Measurements from ENCODE around the gene ADGRV1.
A peak's percentile ranks its signal among the peaks of the same experiment; 100 is the strongest.

Gene ADGRV1

DNA sequence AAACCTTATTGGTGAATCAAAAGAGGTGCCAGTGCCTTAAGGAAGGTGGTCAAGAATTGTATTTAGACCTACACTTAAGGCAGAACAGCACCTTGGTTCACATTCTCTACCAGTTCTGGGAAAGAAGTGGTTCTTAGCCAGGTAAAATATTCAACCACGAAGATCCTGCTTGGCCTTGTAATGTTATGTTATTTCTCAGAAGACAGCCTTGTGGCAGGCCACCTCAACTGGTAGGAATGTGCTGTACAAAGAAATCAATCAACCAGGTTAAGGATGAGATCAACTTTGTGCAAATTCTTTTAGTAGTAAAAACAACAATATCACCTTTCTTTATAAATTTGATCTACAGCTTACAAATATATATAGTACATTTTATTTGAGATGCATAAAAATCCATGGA lies 577.7 kb downstream of the ADGRV1 start:
- no peak for DNase-seq (ENCODE audit: low read depth)

DNA sequence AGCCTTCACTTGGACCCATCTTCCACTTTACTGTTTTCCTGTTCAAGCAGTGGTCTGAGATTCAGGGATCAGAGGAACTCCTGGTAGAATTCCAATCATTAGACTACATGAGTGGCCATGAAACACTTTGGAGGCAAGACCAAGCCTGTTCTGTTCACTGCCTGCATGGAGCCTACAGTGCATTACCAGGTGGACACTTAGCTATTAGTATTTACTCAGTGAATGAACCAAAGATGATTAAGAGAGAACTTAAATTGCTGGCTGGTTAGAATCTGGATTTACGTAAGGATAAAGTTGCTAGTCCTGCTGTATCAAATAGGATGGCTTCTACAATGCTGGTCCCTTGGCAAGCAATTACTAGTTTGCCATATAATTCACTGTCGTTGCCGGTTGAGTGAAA lies 579.0 kb downstream of the ADGRV1 start:
- no peak for DNase-seq (ENCODE audit: low read depth)

DNA sequence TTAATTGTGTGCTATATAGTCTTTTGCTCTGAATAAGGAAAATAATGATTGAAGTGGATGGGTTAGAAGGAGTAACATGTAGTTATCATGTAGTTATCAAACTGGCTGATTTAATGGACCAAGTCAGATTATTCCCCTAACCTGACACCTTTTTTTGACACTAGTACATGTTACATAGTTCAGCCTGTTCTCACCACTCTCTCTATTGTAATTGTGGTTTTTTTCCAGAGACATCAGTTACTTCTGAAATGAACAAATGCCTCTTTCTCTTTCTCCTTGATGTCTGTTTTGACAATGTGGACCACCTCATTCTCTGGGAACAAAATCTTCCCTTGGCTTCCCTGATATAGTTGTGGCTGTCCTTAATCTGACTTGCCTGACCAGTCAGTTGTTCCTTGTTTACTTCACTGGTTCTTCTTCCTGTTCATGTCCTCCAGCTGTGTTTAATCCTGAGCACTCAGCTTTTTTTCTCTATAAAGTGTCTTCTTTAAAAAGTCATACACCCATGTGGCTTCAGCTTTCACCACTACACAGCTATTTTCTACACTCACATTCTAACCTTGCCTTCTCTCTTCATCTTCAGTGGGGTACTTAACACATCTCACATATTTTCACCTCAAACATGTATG lies 581.1 kb downstream of the ADGRV1 start:
- no peak for DNase-seq (ENCODE audit: low read depth)

DNA sequence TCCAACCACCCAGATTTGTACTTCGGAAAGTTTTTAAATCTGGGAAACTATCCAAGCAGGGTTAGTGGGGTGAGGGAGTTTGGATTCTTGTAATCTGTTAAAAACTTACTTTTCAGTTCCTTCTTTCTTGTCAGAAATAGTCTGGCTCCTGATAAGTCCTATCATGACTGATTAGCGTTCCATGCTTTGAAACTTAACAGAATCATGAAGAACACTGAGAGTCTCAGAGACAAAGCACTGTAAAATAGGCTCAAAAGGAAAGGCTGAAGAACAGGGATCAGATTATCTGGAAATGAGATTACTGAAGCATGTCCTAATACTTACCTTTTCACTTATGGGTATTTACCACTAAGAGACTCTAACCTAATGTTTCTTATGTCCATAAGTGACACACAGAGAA lies 582.1 kb downstream of the ADGRV1 start:
- no peak for DNase-seq (ENCODE audit: low read depth)

- no peak for DNase-seq (ENCODE audit: low read depth)
These were observed 583.0 kb downstream of the ADGRV1 start for GRCh38 chr5:91141642-91142041.

- DNase-seq (ENCODE audit: low read depth), result no peak
These were observed 583.8 kb downstream of the ADGRV1 start for GRCh38 chr5:91142386-91142785.

DNA sequence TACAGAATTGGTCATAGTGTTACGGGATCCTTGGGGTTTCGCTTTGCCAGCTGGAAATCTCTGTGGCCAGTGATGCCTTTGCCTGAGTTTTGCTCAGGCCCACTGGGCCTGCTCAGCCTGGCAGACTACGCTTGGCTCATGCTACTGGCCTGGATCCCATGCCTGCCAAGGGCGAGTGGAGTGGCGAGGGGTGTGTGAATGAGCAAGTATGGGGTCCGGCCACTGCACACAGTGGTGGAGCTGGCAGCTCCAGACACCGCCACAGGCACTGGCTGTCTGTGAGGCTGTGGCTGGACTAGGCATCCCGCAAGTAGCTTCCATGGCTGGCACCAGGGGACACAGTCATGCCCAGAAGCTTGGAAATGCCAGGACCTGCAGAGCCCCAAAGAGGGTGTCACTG lies 584.2 kb downstream of the ADGRV1 start:
- DNase-seq (ENCODE audit: low read depth), result no peak

DNA sequence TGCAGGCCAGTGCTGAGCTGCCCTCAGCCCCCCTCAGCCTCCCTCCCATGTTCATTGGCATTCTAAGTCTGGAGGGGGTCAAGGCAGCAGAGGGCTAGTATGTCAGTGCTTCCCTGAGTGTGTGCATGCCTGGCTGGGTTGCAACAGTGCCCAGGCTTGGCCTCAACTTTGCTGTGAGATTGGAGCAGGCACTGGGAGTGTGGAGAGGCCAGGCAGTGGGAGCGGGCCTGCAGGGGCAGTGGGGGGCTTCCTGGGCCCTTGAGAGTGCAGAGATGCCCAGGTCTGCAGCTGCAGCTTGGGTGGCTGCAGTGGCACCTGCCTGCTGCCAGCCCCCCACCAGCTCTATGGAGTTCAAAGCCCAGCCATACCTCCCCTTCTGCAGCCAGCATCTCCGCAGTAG lies 585.2 kb downstream of the ADGRV1 start:
- DNase-seq (ENCODE audit: low read depth), result no peak

DNA sequence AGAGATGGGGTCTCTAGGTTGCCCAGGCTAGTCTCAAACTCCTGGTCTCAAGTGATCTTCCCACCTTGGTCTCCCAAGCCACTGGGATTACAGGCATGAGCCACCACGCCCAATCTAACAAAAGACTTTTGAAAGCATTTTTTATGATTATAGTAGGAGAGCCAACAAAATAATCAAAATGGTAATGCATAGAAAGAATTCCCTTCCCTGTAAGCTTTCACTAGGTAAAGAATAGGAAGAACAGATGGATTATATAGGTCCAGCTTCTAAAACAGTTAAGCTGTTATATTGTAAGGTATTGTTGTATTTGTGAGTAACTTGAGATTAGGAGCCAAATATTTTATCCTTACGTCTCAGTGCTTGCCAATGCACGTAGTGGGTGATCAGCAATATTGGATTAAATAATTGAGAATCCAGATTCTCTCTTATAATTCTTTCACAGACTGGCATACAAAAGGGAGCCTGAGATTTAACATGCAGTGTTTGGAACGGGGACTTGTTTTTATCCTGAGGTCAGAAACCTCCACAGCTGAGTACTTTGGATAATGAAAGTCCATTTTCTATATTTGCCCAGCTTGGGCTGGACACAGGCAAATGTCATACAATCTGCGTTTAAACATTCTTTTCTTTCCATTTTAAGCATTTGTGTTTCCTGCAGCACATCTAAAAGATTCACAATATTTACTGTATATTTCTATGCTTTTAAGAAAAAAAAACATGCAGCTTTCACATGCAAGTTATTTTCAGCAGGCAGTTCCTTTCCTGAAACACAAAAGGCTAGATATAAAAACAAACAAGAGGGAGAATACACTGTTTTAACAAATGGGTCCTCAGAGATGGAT lies 586.1 kb downstream of the ADGRV1 start:
- DNase-seq (ENCODE audit: low read depth), result no peak

DNA sequence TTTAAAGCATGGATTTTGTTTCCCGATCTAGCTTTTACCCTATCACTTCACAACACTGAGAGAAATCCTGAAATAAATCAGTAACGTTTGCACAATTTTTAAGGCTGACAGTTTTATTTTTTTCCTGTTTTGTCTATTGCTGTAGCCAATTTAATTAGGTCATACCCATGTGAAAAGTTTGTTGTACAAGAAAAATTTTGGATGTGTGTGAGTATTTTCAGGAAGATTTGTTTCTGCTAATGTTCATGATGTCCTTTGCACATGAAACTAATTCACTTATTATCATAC lies 586.7 kb downstream of the ADGRV1 start:
- no peak for DNase-seq (ENCODE audit: low read depth)

DNA sequence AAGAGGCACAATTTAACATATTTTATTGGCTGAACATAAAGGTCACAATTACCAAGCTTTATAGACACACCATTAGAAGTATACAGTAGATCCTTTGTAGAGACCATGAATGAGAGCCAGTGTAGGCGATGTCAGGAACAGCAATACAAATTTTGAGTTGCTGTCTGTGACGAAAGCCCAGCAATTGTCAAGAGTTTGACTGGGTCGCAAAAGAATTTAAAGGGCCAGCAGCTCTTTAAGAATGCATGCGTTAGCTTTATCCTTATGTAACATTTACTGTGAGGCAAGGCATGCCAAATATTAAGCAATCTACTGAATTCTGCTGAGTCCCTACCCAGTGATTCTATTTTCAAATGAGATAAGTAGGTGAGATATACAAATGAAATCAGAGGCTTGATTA lies 587.6 kb downstream of the ADGRV1 start:
- DNase-seq (ENCODE audit: low read depth), result no peak

GRCh38 chr5:91146905-91147600 lies 588.5 kb downstream of the ADGRV1 start:
- DNase-seq (ENCODE audit: low read depth), result no peak

GRCh38 chr5:91150234-91150633 lies 591.6 kb downstream of the ADGRV1 start:
- no peak for DNase-seq (ENCODE audit: low read depth)

GRCh38 chr5:91150636-91151035 lies 592.0 kb downstream of the ADGRV1 start:
- DNase-seq (ENCODE audit: low read depth), result no peak

DNA sequence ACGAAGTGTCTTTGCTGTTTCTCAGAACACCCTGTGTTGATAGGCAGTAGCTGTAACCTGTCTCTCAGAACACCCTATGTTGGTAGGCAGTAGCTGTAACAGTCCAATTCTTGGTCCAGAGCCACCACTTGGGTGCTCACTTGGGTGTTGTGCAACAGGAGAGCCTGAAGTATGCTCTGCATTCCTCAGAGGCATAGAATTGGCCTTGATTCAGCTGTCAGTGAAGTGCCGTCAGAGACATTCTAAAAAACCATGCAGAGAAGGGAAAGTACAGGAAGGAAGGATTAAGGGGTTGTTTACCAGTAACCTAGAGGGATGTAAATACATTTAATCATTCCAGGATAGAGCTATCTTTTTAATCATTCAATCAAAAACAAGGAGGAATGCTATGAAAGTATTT lies 593.4 kb downstream of the ADGRV1 start:
- no peak for DNase-seq (ENCODE audit: low read depth)

GRCh38 chr5:91154338-91154737 lies 595.7 kb downstream of the ADGRV1 start:
- no peak for DNase-seq (ENCODE audit: low read depth)

GRCh38 chr5:91155274-91155673 lies 596.7 kb downstream of the ADGRV1 start:
- DNase-seq (ENCODE audit: low read depth), result no peak

DNA sequence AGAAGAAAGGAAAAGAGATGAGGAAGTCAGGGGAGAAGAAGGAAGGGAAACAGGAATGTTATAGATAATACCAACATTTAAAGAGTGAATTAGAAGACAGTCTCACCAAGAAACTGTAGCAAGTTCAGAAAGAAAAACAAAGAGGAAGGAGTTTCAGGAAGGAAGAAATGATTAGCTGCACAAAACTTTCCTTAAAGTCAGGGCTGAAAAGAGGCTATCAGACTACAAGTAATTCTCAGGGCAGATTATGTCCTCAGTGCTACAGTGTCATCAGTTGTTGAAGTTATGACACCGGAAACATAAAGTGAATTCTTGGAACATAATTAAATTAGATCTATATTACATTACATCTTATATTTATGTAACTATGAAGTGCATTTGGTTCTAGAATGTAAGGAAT lies 597.6 kb downstream of the ADGRV1 start:
- DNase-seq (ENCODE audit: low read depth), result no peak

- DNase-seq (ENCODE audit: low read depth), result no peak
These were observed 599.4 kb downstream of the ADGRV1 start for GRCh38 chr5:91158011-91158410.

DNA sequence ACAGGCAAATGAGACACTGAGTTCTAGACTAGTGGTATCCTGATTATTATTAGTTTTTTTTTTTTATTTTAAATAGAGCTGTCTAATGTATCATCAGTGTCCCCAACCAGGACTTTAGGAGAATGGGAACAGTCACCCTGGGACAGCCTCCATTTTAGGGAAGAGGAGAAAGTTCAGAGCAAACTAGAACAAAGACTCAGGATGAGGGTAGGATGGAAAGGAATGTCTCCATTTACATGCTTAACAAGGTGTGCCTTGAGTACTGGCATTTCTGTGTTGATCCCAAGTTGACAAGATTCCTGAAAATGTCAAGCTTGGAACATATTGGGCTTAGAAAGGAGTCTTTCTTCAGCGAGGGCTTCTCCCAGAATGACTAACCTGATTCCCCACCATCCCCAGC lies 601.0 kb downstream of the ADGRV1 start:
- DNase-seq (ENCODE audit: low read depth), result no peak

DNA sequence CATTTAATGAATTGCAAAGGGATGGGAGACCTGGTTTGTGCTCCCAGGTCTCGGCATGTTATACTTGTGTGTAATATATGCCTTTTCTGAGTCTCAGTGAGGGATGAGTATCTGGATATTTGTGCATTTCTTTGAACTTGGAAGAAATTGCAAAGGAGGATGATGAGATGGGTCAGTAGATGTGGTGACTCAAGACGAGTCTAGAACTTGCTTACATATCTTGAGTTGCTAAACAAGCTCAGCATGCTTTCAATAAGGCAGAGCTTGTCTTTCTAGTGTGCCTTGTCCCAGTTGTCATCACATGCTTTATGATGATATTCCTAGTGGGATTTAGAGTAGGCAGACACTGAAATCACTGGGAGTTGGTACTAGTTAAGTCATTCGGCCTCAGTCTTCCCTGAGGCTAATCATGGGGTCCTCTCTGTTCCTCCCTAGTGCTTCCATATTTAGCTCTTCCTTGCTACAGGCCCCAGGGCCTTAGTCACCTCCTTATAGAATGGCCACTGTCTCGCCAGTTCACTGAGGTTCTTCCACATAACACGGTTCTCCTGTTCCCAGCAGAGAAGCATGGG lies 602.2 kb downstream of the ADGRV1 start:
- no peak for DNase-seq (ENCODE audit: low read depth)

DNA sequence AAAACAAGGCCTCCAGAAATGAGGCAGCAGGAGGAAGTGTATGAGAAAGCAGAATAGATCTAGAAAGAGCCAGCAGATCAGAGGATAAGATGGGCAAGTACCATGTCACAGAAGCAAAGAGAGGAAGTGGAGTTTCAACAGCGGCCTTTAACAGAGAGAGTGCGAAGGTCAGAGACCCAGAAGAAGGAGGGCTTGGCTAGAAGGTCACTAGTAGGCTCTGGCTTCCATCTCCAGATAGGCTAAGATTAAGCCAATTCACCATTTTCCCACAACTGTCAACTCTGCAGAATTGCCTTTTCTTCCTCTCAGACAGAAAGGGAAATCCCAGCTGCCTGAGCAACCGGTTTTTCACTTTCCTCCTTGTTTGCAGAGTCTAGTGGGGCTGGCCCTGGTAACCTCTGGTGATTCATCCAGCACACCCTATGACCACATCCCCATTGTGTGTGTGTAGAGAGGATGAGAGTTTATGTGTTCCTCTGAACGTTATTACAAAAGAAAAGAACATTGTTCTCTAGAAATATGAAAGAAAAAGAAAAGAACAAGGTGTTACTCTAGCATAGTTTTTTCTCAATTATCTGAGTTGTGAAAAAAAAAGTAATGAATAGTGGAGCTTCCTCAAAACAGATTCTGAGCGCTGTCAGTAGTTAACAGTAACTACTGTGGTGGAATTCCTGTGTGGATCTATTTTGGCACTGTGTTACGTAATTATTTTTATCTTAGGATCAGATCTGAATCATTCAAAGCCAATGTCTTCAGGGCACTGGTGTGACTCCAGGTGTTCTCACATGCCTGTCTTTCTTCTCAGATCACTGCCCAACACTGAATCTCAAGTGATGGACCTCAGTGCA lies 604.2 kb downstream of the ADGRV1 start:
- DNase-seq (ENCODE audit: low read depth), result peak; percentile 39

All from stimulated activated CD8-positive, alpha-beta memory T cell treated with anti-CD3 and anti-CD28 coated beads, Interleukin-4, amount 100 ng/mL, for 24 hours (primary cell).